VCaP (cell line): ENCODE results near the gene SGF29.
"Not testable (repeated sequence)": the region's sequence is repeated elsewhere in the genome, so short reads cannot be mapped to it uniquely, and the experiment has no call there.

Experiments used
- H3K27ac ChIP-seq: fragments of 450-650 bp; 2 replicates; pipeline ENCODE4 v1.5.1; 2017
- CTCF ChIP-seq: fragments of 450-650 bp; conservative IDR thresholded peaks from 2 replicates; pipeline ENCODE4 v1.5.1; 2017; ENCODE audit warnings: mild to moderate bottlenecking, moderate library complexity

SGF29 gene

GRCh38 chr16:28537964-28538732 lies 15.6 kb upstream of the SGF29 start:
- peak overlapping the region; percentile 94 for H3K27ac ChIP-seq
- TF ChIP-seq CTCF, result no peak

DNA sequence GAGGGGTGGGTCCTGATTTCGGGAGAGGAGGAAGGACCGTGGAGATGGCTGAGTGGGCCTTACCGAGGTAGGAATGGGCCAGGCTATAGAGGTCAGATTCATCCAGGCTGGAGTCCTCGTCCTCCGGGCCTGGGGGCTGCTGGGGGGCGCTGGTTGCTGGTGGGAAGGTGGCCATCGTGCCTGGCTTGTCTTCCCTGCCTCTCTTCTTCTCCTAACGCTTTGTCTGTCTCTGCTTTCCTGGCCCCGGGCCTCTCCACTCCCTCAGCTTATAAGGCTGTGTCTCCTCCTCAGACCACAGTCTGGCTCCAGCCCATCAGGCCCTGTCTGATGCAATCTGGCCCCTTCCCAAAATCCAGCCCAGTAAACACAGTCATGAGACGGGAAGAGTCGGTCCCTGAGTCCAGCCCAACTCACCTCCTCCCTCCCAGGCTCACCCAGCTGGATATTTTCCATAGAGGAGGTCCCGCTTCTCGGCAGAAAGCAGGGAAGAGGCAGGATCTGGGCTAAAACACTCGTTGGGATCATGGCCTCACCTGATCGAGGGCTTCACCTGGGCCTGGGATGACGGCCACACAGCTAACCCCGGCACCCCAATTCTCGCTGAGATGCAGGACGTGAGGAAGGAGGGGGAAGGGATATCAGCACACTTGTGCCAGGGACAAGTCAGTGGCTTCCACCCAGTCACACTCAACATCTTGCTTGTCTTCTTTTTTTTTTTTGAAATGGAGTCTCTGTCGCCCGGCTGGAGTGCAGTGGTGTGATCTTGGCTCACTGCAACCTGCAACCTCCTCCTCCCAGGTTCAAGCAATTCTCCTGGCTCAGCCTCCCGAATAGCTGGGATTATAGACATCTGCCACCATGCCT lies 14.8 kb upstream of the SGF29 start, which contains the start of gene NUPR1:
Gene NUPR1, minus strand, starts transcription at position 242 of the 864 bp plus-strand sequence. Its CDS starts 67 bp downstream, at position 175.
- no peak for TF ChIP-seq CTCF
- peak within 1 kb of the TSS; percentile 94 for H3K27ac ChIP-seq

DNA sequence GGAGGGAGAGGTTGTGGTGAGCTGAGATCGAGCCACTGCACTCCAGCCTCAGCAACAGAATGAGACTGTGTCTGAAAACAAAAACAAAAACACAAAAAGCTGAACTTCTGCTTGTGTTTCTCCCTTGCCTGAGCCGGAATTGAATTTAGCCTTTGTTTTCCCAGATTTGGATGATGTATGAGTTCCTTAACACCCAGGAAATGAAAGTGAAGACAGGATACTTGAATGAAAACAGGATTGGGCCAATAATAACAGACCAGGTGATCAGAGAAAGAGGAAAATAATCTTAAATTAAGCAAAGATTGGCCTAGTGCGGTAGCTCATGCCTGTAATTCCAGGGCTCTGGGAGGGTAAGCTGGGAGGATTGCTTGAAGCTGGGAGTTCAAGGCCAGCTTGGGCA lies 13.4 kb upstream of the SGF29 start:
- H3K27ac ChIP-seq, result peak overlapping the region; percentile 94
- no peak for TF ChIP-seq CTCF

GRCh38 chr16:28542646-28543045 lies 11.1 kb upstream of the SGF29 start:
- no peak for TF ChIP-seq CTCF
- H3K27ac ChIP-seq, result peak overlapping the region; percentile 94

GRCh38 chr16:28543072-28543471 lies 10.6 kb upstream of the SGF29 start:
- peak overlapping the region; percentile 94 for H3K27ac ChIP-seq
- no peak for TF ChIP-seq CTCF

- no peak for TF ChIP-seq CTCF
- peak overlapping the region; percentile 94; the same call in 1 of the 2 replicates for H3K27ac ChIP-seq
Measured at GRCh38 chr16:28544998-28545397, 8.7 kb upstream of the SGF29 start.

- not testable (repeated sequence) for H3K27ac ChIP-seq
Measured at GRCh38 chr16:28545964-28546363, 7.8 kb upstream of the SGF29 start.

- peak overlapping the region; percentile 47 for H3K27ac ChIP-seq
- no peak for TF ChIP-seq CTCF
Measured at GRCh38 chr16:28546626-28547025, 7.1 kb upstream of the SGF29 start.
